ENCODE data around the gene PTGES3.

PTGES3 gene

GRCh38 chr12:56678852-56679251 is 9.2 kb downstream of the PTGES3 start:
- DNase-seq (ENCODE audit: low spot score), result no peak
- in situ Hi-C loops (cut with MboI; ENCODE audit: low sequenced_read_pairs, unreplicated experiment), result no loop called here
- TF ChIP-seq, protein P1, sequence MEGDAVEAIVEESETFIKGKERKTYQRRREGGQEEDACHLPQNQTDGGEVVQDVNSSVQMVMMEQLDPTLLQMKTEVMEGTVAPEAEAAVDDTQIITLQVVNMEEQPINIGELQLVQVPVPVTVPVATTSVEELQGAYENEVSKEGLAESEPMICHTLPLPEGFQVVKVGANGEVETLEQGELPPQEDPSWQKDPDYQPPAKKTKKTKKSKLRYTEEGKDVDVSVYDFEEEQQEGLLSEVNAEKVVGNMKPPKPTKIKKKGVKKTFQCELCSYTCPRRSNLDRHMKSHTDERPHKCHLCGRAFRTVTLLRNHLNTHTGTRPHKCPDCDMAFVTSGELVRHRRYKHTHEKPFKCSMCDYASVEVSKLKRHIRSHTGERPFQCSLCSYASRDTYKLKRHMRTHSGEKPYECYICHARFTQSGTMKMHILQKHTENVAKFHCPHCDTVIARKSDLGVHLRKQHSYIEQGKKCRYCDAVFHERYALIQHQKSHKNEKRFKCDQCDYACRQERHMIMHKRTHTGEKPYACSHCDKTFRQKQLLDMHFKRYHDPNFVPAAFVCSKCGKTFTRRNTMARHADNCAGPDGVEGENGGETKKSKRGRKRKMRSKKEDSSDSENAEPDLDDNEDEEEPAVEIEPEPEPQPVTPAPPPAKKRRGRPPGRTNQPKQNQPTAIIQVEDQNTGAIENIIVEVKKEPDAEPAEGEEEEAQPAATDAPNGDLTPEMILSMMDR (IDR thresholded peaks at IDR 0.05; ENCODE audit: borderline replicate concordance, control extremely low read depth, extremely low read depth, insufficient read depth, missing control alignments), result no peak

- in situ Hi-C loops (cut with MboI; ENCODE audit: low sequenced_read_pairs, unreplicated experiment), result no loop called here
- TF ChIP-seq, protein P1 (IDR thresholded peaks at IDR 0.05; ENCODE audit: borderline replicate concordance, control extremely low read depth, extremely low read depth, insufficient read depth, missing control alignments), result no peak
- DNase-seq (ENCODE audit: low spot score), result peak; percentile 36
These were observed 10.4 kb downstream of the PTGES3 start for GRCh38 chr12:56677680-56678079.

DNA sequence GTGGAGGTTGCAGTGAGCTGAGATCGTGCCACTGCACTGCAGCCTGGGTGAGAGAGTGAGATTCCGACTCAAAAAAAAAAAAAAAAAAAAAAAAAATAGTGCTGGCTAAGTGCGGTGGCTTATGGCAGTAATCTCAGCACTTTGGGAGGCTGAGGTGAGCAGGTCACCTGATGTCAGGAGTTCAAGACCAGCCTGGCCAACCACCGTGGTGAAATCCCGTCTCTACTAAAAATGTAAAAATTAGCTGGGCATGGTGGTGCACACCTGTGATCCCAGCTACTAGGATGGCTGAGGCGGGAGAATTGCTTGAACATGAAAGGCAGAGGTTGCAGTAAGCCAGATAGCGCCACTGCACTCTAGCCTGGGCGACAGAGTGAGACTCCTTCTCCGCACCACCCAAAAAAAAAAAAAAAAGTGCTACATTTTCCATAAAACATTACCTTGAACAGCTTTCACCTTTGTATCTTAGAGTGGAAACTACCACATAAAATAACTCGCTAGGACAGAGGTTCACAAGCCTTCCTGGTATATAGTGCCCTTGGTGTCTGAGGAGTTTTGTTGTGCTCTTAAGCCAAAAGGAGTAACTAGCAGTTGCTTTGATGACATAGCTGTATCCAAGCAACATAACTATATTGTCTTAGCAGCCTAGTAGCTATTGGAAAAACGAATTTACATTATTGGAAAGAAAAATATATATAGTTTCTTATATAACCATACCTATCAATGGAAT is 11.1 kb downstream of the PTGES3 start:
- in situ Hi-C loops (cut with MboI; ENCODE audit: low sequenced_read_pairs, unreplicated experiment), result no loop called here

GRCh38 chr12:56671608-56672007 is 16.5 kb downstream of the PTGES3 start:
- in situ Hi-C loops (cut with MboI; ENCODE audit: low sequenced_read_pairs, unreplicated experiment), result no loop called here
- TF ChIP-seq, protein P1 (IDR thresholded peaks at IDR 0.05; ENCODE audit: borderline replicate concordance, control extremely low read depth, extremely low read depth, insufficient read depth, missing control alignments), result no peak
- no peak for DNase-seq (ENCODE audit: low spot score)

More for the DNA sequence above, 11.1 kb downstream of the PTGES3 start:
- TF ChIP-seq, protein P1 (IDR thresholded peaks at IDR 0.05; ENCODE audit: borderline replicate concordance, control extremely low read depth, extremely low read depth, insufficient read depth, missing control alignments), result no peak
- DNase-seq (ENCODE audit: low spot score), result no peak

DNA sequence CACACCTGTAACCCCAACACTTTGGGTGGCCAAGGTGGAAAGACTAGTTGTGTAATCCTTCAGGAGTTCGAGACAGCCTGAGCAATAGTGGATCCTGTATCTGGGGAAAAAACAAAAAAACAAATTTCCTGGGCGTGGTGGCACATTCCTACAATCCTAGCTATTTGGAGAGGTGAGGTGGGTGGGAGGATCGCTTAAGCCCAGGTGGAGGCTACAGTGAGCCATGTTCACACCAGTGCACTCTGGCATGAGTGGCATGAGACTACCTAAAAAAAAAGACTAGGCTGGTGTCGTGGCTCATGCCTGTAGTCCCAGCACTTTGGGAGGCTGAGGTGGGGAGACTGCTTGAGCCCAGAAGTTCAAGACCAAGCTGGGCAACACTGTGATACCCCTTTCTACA is 17.2 kb downstream of the PTGES3 start:
- TF ChIP-seq, protein P1 (IDR thresholded peaks at IDR 0.05; ENCODE audit: borderline replicate concordance, control extremely low read depth, extremely low read depth, insufficient read depth, missing control alignments), result no peak
- DNase-seq (ENCODE audit: low spot score), result no peak
- in situ Hi-C loops (cut with MboI; ENCODE audit: low sequenced_read_pairs, unreplicated experiment), result no loop called here

- DNase-seq (ENCODE audit: low spot score), result no peak
- in situ Hi-C loops (cut with MboI; ENCODE audit: low sequenced_read_pairs, unreplicated experiment), result no loop called here
- TF ChIP-seq, protein P1 (IDR thresholded peaks at IDR 0.05; ENCODE audit: borderline replicate concordance, control extremely low read depth, extremely low read depth, insufficient read depth, missing control alignments), result no peak
These were observed 20.0 kb downstream of the PTGES3 start for GRCh38 chr12:56668197-56668457.
